ENCODE measurements around the gene IQCM. TPM values are rescaled to one million over a fixed set of nuclear protein-coding genes. Genes with fewer than 3 reads are reported as not detected.

IQCM gene
- total RNA-seq, 1 experiment from 2014 or later, result not detected

GRCh38 chr4:149741186-149741831 is 74.3 kb downstream of the IQCM start:
- Histone ChIP-seq H3K4me1 (peaks cover 18% of the 10 kb centered on the region), H3K9me3 (no peaks in the 10 kb centered on the region), H3K36me3 (ENCODE audit: control insufficient read depth, insufficient read depth, low read length) (no peaks in the 10 kb centered on the region), H3K4me3 (ENCODE audit: low read depth, low read length) (no peak overlapping the region), H3K27me3 (replicated peaks; ENCODE audit: control insufficient read depth, insufficient read depth, low read length) (no peaks in the 10 kb centered on the region)
- BruUV-seq (replicated peaks), result no TSS peak
- H3K27me3 Mint-ChIP-seq (ENCODE audit: insufficient read depth, unreplicated experiment), result no peaks in the 10 kb centered on the region
- no peak overlapping the region for H3K4me3 Mint-ChIP-seq (ENCODE audit: unreplicated experiment)
- no peak for DNase-seq
- POLR2A ChIA-PET, result no interaction called here
- TF ChIP-seq CTCF (IDR thresholded peaks at IDR 0.05; ENCODE audit: insufficient read depth in 1 of 2, low read depth in 1 of 2, low read length in 1 of 2, severe bottlenecking in 1 of 2, unreplicated experiment in 1 of 2), result no peak
- peaks cover 13% of the 10 kb centered on the region for H3K4me1 Mint-ChIP-seq (ENCODE audit: low read depth, unreplicated experiment)
- CTCF ChIA-PET, result no interaction called here
- H3K36me3 Mint-ChIP-seq (ENCODE audit: insufficient read depth, unreplicated experiment), result no peaks in the 10 kb centered on the region
- H3K27ac Mint-ChIP-seq (ENCODE audit: unreplicated experiment), result no peak overlapping the region
- peaks cover 6% of the 10 kb centered on the region for H3K9me3 Mint-ChIP-seq (ENCODE audit: unreplicated experiment)
- intact Hi-C loops (cut with micrococcal nuclease; ENCODE audit: unreplicated experiment), result no loop called here

- CTCF ChIA-PET, result no interaction called here
- no peak overlapping the region for H3K27ac Mint-ChIP-seq (ENCODE audit: unreplicated experiment)
- DNase-seq, result no peak
These were observed 77.5 kb downstream of the IQCM start for GRCh38 chr4:149738156-149738555.

GRCh38 chr4:149735796-149736195 is 79.8 kb downstream of the IQCM start:
- no peak for DNase-seq
- Histone ChIP-seq H3K9me3 (no peaks in the 10 kb centered on the region), H3K36me3 (ENCODE audit: control insufficient read depth, insufficient read depth, low read length) (no peaks in the 10 kb centered on the region), H3K4me1 (no peaks in the 10 kb centered on the region), H3K4me3 (ENCODE audit: low read depth, low read length) (no peak overlapping the region), H3K27me3 (replicated peaks; ENCODE audit: control insufficient read depth, insufficient read depth, low read length) (no peaks in the 10 kb centered on the region)
- H3K4me3 Mint-ChIP-seq (ENCODE audit: unreplicated experiment), result no peak overlapping the region
- TF ChIP-seq CTCF (IDR thresholded peaks at IDR 0.05; ENCODE audit: insufficient read depth in 1 of 2, low read depth in 1 of 2, low read length in 1 of 2, severe bottlenecking in 1 of 2, unreplicated experiment in 1 of 2), result no peak
- CTCF ChIA-PET, result no interaction called here
- intact Hi-C loops (cut with micrococcal nuclease; ENCODE audit: unreplicated experiment), result no loop called here
- H3K27me3 Mint-ChIP-seq (ENCODE audit: insufficient read depth, unreplicated experiment), result peaks cover 7% of the 10 kb centered on the region
- H3K9me3 Mint-ChIP-seq (ENCODE audit: unreplicated experiment), result no peaks in the 10 kb centered on the region
- BruUV-seq (replicated peaks), result no TSS peak
- H3K36me3 Mint-ChIP-seq (ENCODE audit: insufficient read depth, unreplicated experiment), result no peaks in the 10 kb centered on the region
- no peak overlapping the region for H3K27ac Mint-ChIP-seq (ENCODE audit: unreplicated experiment)
- no peaks in the 10 kb centered on the region for H3K4me1 Mint-ChIP-seq (ENCODE audit: low read depth, unreplicated experiment)
- POLR2A ChIA-PET, result interaction anchor here (0.6 kb wide), 1 partner anchor 189 kb away, joined by 3 read pairs; no protein-coding TSS in a partner anchor

More at GRCh38 chr4:149738156-149738555, 77.5 kb downstream of the IQCM start:
- H3K27me3 Mint-ChIP-seq (ENCODE audit: insufficient read depth, unreplicated experiment), result peaks cover 2% of the 10 kb centered on the region
- intact Hi-C loops (cut with micrococcal nuclease; ENCODE audit: unreplicated experiment), result no loop called here
- no TSS peak for BruUV-seq (replicated peaks)
- POLR2A ChIA-PET, result no interaction called here
- no peaks in the 10 kb centered on the region for H3K36me3 Mint-ChIP-seq (ENCODE audit: insufficient read depth, unreplicated experiment)
- no peaks in the 10 kb centered on the region for H3K9me3 ChIP-seq
- no peak for TF ChIP-seq CTCF (IDR thresholded peaks at IDR 0.05; ENCODE audit: insufficient read depth in 1 of 2, low read depth in 1 of 2, low read length in 1 of 2, severe bottlenecking in 1 of 2, unreplicated experiment in 1 of 2)
- H3K27me3 ChIP-seq (replicated peaks; ENCODE audit: control insufficient read depth, insufficient read depth, low read length), result no peaks in the 10 kb centered on the region
- no peaks in the 10 kb centered on the region for H3K4me1 Mint-ChIP-seq (ENCODE audit: low read depth, unreplicated experiment)
- H3K4me1 ChIP-seq, result no peaks in the 10 kb centered on the region
- H3K4me3 ChIP-seq (ENCODE audit: low read depth, low read length), result no peak overlapping the region
- no peaks in the 10 kb centered on the region for H3K9me3 Mint-ChIP-seq (ENCODE audit: unreplicated experiment)
- no peak overlapping the region for H3K4me3 Mint-ChIP-seq (ENCODE audit: unreplicated experiment)
- H3K36me3 ChIP-seq (ENCODE audit: control insufficient read depth, insufficient read depth, low read length), result no peaks in the 10 kb centered on the region

Data from Caco-2 (cell line).